SH-SY5Y (cell line): ENCODE data around the gene KRT77.

Experiments used
- GATA2 ChIP-seq: IDR thresholded peaks from 2 replicates; pipeline ENCODE4 v1.6.1; 2011; ENCODE audit warnings: mild to moderate bottlenecking, low read depth, low read length
- GATA3 ChIP-seq: IDR thresholded peaks from 2 replicates; pipeline ENCODE4 v1.6.1; 2011; ENCODE audit warnings: low read depth, mild to moderate bottlenecking, low read length, moderate library complexity

Gene KRT77

DNA sequence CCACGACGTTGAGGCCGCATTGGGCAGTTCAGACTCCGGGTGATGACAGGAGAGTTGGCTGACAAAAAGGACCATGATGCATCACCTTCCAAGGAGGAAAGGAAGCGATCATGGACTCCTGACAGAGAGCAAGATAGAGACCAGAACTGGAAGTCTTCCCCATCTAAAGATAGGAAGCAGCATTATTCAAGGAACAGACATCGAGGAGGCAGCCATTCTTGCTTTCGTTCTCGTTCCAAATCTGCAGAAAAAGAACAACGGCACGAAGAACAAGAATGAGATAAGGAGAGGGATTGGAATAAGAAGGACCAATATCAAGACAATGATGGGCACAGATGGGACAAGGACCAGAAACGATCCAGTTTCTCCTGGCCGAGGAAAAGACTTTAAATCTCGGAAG, 27.1 kb upstream of the KRT77 start:
- TF ChIP-seq GATA2 (no peak), GATA3 (no peak)

DNA sequence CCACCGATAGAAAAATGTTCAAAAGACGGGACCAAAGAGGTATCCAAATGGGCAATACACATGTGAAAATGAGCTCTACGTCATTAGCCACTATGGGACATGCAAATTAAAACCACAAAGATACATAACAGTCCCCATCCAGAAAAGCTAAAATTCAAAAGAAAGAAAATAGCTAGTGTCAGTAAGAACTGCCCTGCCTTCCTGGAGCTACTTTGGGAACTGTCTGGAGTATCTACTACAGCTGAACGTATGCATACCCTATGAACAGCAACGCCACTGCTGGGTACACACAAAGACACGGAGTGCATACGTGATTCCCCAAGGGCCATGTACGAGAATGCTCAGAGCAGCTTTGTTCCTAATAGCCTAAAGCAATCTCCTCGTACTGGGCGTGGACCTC, 25.8 kb upstream of the KRT77 start:
- TF ChIP-seq GATA3 (no peak), GATA2 (no peak)

DNA sequence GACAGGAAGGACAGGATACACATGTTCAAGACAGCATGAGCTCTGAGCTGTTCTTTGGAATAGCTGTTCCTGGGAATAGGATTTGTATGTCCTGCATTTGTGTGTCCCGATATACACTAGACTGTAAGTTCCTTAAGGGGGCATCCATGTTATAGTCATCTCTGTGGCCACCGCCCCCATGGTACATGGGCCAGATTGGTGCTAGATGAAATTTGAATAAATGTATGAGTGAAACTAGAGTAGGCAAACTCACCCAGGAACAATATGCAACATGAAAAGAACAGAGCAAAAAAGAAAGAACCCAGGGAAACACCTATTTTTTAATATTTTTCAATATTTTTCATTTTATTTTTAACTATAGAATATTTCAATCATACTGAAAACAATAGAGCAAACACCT, 25.1 kb upstream of the KRT77 start:
- no peak for TF ChIP-seq GATA2
- TF ChIP-seq GATA3: no peak

DNA sequence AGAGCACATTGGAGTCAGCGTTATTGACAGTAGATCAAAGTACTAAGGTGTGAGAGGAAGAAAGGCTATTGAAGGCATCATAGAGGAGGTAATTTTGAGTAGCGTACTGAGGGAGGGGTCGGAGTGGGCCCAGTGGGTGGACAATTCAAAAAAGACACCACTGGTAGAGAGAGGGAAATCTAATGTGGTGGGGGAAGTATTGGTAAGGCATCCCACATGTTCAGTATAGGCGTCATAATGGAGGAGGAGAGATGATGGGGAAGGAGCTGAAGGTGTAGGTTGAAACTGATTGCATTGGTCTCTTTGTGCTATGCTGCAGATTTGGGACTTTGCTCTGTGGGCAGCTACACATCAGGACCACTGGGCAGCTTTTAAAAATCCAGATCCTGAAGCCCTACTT, 23.7 kb upstream of the KRT77 start:
- no peak for TF ChIP-seq GATA3
- TF ChIP-seq GATA2: no peak

DNA sequence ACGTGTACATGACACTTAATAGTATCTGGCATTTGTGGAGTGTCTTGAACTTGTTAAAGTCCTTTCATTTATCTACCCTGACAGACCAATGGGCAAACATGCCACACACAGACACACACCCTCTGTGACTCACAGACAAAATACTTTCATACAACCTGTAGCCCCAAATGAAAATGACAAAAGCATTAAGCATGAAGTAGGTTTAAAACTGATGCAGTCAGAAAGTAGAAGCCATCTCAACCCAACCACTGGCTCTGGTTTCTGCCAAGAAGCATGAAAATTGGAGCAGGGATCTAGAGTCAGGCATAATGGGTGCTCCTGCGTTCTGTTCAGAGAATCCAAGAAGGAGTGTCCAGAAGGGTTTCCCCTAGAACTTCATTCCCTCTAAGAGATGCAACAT, 23.1 kb upstream of the KRT77 start:
- TF ChIP-seq GATA2: no peak

DNA sequence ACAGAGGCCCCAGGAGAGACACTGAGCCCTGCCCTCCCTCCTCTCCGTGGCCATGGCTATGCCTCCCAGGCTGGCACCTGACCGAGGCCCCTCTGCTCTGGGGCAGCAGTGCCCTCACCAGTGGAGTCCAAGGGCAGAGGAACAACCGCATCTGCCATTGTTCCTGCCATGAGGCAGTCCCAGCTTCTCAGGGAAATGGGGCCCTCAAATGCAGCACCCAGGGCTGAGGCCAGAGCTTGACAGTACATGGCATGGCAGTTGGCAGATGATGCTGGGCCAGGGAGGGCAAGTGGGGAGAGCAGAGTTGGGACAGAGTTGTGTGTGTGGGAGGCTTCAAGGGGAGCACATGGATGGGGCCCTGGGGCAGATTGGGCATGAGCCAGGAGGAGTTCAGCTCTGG, 21.1 kb upstream of the KRT77 start:
- TF ChIP-seq GATA2 (no peak), GATA3 (no peak)

GRCh38 chr12:52722680-52723079, 19.4 kb upstream of the KRT77 start:
- TF ChIP-seq GATA2: no peak
- TF ChIP-seq GATA3: no peak

DNA sequence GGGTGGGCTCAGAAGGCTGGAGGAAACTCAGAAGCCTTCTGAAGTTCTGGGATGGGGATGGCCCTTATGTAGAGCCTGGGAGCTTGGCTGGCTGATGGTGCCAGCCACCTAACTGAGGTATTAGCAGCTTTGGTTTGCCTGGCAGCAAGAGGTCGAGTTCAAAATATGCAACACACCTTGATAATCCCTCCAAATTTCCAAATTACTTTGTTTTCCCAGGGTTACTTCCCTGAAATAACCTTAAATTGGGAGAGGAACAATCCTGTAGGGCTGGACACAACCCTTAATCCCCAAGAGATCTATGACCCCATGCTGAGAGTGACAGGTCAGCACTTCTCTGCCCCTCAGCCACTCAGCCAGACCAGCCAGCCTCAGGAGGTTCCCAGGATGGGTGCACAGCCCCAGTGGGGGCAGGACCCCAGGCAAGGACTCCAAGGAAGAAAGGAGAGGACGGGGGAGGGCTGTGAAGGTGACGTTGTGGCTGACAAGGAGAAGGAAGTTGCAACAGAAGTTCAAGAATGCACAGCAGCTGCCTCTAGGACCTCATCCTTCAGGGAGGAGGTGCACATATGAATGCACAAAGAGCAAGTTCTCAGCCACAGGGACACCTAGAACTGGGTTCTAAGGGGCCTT, 18.6 kb upstream of the KRT77 start:
- TF ChIP-seq GATA2 (no peak), GATA3 (no peak)

GRCh38 chr12:52720365-52720886, 17.1 kb upstream of the KRT77 start:
- TF ChIP-seq GATA2 (no peak), GATA3 (no peak)

GRCh38 chr12:52716061-52716460, 12.7 kb upstream of the KRT77 start:
- no peak for TF ChIP-seq GATA3

- no peak for TF ChIP-seq GATA3
- no peak for TF ChIP-seq GATA2
Measured at GRCh38 chr12:52715416-52715815, 12.1 kb upstream of the KRT77 start.

DNA sequence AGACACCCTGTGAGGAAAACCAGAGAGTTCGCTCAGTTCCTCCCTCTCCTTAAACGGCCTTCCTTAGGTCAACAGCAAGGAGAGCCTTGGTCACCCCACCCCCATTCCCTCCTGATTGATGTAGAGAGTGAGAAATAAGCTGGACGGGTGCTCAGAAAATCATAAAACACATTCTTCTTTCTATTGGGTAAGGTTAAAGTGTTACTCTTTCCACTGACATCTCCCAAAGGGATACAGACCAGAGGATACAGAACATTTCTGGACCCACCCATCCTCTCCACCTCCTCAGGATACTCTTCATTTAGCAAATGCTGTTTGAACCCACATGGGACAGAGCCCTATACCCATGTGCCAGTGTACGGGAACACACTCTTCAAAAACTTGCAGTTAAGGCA, 11.6 kb upstream of the KRT77 start:
- TF ChIP-seq GATA2 (no peak), GATA3 (no peak)

DNA sequence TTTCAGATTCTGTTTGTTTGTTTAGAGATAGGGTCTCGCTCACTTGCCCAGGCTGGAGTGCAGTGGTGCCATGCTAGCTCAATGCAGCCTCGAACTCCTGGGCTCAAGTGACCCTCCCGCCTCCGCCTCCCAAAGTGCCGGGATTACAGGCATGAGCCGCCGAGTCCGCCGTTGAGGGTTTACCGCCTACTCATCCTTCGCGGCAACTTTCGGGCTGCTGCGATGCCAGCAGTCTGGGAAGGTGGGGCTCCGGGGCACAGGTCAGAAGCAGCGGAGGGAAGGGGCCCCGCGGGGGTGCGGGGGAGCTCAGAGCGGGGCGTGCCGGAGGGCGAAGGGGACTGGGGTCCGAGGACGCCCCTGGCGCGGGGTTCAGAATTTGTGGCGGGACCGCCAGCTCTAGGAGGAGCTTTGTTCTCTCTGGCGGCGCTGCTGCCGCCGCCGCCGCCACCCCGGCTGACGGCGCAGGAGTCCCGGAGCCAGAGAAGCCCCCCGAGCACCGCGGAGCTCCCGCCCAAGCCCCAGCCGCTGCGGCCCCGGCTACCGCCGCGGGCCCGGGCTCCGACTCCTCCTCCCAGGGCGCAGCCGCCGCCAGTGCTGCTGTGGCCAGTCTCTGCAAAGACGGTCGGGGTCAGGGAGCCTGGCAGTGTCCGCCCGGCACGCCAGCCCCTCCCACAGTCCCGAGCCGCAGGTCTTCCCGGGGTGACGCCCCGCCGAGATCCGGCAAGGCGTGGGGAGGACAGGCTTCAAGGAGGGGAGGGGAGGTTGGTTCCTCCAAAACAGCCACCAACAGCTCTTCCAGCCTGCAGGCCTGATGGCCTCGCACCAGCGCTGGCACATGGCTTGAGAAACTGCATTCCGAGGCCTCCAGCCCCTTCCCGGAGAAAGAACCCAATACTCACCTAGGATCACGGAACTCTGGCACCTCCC, 10.9 kb upstream of the KRT77 start:
- TF ChIP-seq GATA3 (no peak), GATA2 (no peak)

DNA sequence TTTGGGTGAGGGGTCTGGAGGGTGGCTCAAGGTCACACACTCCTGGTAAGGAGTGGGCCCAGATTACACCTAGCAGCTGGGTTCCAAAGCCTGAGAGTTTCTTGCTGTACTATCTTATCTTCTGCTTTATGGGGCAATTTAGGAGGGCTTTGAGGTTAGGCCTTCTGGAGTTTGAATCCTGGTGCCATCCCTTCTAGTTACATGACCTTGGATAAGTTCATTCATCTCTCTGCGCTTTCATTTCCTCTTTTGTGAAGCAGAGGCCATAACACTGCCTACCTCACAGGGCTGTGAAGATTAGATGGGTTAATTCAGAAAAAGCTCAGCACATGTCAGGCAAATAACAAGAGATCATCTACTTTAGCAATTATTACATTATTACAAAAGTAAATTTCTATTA, 7.4 kb upstream of the KRT77 start:
- TF ChIP-seq GATA3: no peak
- no peak for TF ChIP-seq GATA2

- TF ChIP-seq GATA2 (no peak), GATA3 (no peak)
Measured at GRCh38 chr12:52708010-52708409, 4.7 kb upstream of the KRT77 start.
